ENCODE results near the gene ZBTB32. TPM values are rescaled to one million over a fixed set of nuclear protein-coding genes. Genes with fewer than 3 reads are reported as not detected.
A peak's percentile ranks its signal among the peaks of the same experiment; 100 is the strongest.

The ZBTB32 gene
- total RNA-seq, 3 donors from 2014 or later: 0.27 TPM; not detected in 2

DNA sequence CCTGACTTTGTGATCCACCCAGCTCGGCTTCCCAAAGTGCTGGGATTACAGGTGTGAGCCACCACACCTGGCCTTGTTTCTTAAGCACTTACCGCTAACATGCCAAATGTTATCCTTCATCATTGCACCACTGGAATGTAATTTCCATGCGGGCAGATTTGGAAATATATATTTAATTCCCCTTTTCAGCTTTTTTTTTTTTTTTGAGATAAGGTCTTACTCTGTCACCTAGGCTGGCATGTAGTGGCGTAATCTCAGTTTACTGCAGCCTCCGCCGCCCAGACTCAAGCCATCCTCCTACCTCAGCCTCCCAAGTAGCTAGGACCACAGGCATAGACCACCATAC, 42.4 kb upstream of the ZBTB32 start:
- Histone ChIP-seq H3K4me1 (ENCODE audit: low read depth) (no peaks in the 10 kb centered on the region), H3K9me3 (no peaks in the 10 kb centered on the region), H3K4me3 (no peak overlapping the region), H3K36me3 (ENCODE audit: low read depth) (peaks cover 4% of the 10 kb centered on the region)
- DNase-seq (no peak), ATAC-seq (no peak)
- TF ChIP-seq, protein P1, sequence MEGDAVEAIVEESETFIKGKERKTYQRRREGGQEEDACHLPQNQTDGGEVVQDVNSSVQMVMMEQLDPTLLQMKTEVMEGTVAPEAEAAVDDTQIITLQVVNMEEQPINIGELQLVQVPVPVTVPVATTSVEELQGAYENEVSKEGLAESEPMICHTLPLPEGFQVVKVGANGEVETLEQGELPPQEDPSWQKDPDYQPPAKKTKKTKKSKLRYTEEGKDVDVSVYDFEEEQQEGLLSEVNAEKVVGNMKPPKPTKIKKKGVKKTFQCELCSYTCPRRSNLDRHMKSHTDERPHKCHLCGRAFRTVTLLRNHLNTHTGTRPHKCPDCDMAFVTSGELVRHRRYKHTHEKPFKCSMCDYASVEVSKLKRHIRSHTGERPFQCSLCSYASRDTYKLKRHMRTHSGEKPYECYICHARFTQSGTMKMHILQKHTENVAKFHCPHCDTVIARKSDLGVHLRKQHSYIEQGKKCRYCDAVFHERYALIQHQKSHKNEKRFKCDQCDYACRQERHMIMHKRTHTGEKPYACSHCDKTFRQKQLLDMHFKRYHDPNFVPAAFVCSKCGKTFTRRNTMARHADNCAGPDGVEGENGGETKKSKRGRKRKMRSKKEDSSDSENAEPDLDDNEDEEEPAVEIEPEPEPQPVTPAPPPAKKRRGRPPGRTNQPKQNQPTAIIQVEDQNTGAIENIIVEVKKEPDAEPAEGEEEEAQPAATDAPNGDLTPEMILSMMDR (IDR thresholded peaks at IDR 0.05): no peak
- intact Hi-C loops (cut with DNase I, micrococcal nuclease): no loop called here

DNA sequence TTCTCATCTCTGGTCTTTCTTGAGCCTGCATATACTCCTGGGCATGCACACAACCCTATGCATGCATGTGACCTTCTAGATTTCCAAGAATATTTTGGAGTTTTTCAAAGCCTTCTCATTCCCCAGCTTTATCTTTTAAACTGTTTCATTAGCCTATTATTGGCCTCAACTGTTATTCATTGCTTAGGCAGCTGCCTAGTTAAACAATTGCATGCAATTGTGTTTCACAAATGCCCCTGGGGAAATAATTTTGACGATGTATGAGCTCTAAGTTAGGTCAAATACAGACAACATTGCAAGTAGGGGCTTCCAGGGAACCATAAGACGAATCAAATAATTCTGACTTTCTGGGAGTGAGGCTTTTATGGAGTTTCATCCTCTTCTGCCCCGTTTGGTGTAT, 40.4 kb upstream of the ZBTB32 start:
- no peaks in the 10 kb centered on the region for H3K9me3 ChIP-seq
- no peak overlapping the region for H3K4me3 ChIP-seq
- intact Hi-C loops (cut with DNase I, micrococcal nuclease): no loop called here
- no peaks in the 10 kb centered on the region for H3K36me3 ChIP-seq (ENCODE audit: low read depth)
- no peak for ATAC-seq
- DNase-seq: no peak
- no peaks in the 10 kb centered on the region for H3K4me1 ChIP-seq (ENCODE audit: low read depth)
- TF ChIP-seq, protein P1 (IDR thresholded peaks at IDR 0.05): no peak

DNA sequence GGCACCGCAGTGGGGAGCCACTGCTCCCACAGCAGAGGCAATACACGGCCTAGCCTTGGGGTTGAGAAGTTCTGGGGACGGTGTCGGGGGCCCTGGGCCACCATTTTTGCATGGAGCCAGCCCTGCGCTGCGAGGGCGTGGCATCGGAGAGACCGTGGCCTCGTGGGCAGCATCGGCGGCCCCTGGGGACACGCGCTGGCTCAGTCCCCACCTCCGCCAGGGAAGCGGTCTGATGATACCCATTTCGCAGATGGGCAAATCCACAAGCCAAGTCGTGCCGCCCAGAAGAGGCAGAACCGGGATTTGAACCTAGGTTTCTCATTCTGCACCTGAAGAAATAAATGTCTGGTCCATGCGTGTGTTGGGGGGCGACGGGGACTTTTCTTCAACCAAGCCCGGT, 39.2 kb upstream of the ZBTB32 start:
- no peak for DNase-seq
- no peaks in the 10 kb centered on the region for H3K9me3 ChIP-seq
- TF ChIP-seq, protein P1 (IDR thresholded peaks at IDR 0.05): no peak
- no peaks in the 10 kb centered on the region for H3K36me3 ChIP-seq (ENCODE audit: low read depth)
- intact Hi-C loops (cut with DNase I, micrococcal nuclease): no loop called here
- no peaks in the 10 kb centered on the region for H3K4me1 ChIP-seq (ENCODE audit: low read depth)
- no peak for ATAC-seq
- no peak overlapping the region for H3K4me3 ChIP-seq

DNA sequence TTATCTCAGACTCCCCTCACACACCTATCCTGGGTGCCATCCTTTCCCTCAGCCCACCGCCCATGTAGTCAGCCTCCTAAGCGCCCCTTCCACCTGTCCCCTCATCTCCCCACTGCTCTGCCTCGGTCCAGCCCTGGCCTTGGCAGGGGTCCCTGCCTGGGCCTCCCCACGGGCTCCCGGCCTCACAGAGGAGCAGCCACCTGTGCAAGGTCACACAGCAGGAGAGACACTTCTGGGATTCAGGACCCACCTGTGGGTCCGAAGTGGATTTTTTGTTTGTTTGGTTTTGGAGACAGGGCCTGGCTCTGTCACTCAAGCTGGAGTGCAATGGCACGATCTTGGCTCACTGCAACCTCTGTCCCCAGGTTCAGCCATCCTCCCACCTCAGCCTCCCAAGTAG, 38.8 kb upstream of the ZBTB32 start:
- H3K36me3 ChIP-seq (ENCODE audit: low read depth): no peaks in the 10 kb centered on the region
- intact Hi-C loops (cut with DNase I, micrococcal nuclease): no loop called here
- H3K9me3 ChIP-seq: no peaks in the 10 kb centered on the region
- TF ChIP-seq, protein P1 (IDR thresholded peaks at IDR 0.05): no peak
- no peaks in the 10 kb centered on the region for H3K4me1 ChIP-seq (ENCODE audit: low read depth)
- H3K4me3 ChIP-seq: no peak overlapping the region
- no peak for ATAC-seq
- no peak for DNase-seq

DNA sequence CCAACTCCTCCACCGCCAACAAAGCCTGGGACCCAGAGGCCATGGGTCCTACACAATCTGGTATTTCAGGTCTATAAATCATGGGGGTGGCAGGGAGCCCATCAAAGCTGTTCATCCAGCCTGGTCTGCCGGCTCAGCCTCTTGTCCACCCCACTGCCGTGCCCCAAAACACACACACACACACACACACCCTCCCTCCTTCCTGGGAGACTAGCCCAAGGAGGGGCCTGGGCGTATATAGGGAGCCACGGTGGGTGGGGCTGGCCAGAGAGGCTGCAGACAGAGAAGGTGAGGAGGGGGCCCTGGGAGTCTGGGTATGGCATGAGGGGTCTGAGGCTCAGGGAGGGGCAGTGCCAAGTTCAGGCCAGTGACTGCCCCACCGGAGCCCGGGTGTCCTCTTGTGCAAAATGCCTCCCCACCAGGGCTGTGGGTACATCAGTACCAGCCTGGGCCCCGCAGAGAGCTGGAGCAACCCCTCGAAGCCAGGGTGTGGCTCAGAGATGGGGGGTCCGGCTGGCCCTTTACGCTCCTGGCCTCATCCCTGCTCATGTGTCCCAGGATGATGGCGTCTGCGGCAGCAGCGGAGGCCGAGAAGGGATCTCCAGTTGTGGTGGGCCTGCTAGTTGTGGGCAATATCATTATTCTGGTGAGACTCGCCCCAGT, 38.0 kb upstream of the ZBTB32 start, which contains the start of gene UPK1A:
TSS of gene UPK1A (plus strand) at position 267 of the 663 bp plus-strand sequence. CDS start at position 563, 296 bp downstream.
- TF ChIP-seq, protein P1 (IDR thresholded peaks at IDR 0.05): no peak
- peak; percentile 22 for ATAC-seq
- intact Hi-C loops (cut with DNase I, micrococcal nuclease): no loop called here
- Histone ChIP-seq H3K4me1 (ENCODE audit: low read depth) (no peaks in the 10 kb centered on the region), H3K36me3 (ENCODE audit: low read depth) (no peaks in the 10 kb centered on the region), H3K9me3 (no peaks in the 10 kb centered on the region), H3K4me3 (no peak within 1 kb of the TSS)
- DNase-seq: no peak

DNA sequence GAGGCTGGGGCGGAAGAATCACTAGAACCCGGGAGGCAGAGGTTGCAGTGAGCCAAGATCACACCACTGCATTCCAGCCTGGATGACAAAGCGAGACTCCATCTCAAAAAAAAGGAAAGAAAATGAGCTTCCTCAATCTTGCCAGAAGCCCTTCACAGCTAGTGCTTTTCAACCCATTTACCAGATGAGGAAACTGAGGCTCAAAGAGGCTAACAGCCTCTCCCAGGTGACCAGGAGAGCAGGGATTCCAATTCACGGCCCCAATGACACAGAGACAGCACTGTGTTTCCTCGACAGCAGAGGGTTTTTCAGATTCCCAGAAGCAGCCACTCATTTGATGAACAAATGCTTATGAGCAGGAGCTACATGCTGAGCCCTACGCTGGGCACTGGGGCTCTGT, 34.8 kb upstream of the ZBTB32 start:
- DNase-seq (no peak), ATAC-seq (no peak)
- intact Hi-C loops (cut with DNase I, micrococcal nuclease): no loop called here
- TF ChIP-seq, protein P1 (IDR thresholded peaks at IDR 0.05): no peak
- no peaks in the 10 kb centered on the region for H3K36me3 ChIP-seq (ENCODE audit: low read depth)
- H3K4me3 ChIP-seq: no peak overlapping the region
- H3K4me1 ChIP-seq (ENCODE audit: low read depth): no peaks in the 10 kb centered on the region
- no peaks in the 10 kb centered on the region for H3K9me3 ChIP-seq

Data from mucosa of descending colon (tissue), 3 donors.